CD4-positive, CD25-positive, alpha-beta regulatory T cell (primary cell): ENCODE data around the gene CNTNAP2. TPM values are rescaled to one million over a fixed set of nuclear protein-coding genes. Genes with fewer than 3 reads are reported as not detected.

Experiments used
- ATAC-seq, 2 donors: fragments of 150-1000 bp; cut with Tn5 transposase; one replicate each; pipeline ENCODE4 v1.10.0; 2021; ENCODE audit warnings: low read depth in 2 of 2, moderate number of reproducible peaks in 2 of 2, moderate library complexity in 1 of 2
- DNase-seq, 3 donors: peaks; one replicate each; pipeline versions ENCODE4 v3.0.0 to v3.0.0-alpha.2; 2012 to 2022; ENCODE audit warnings: mixed read lengths in 1 of 3
- H3K27ac ChIP-seq: one replicate; pipeline ENCODE4 v1.7.0; 2013; ENCODE audit warnings: mild to moderate bottlenecking, low read length; ENCODE audit not compliant: insufficient read depth, poor library complexity, severe bottlenecking
- H3K27me3 ChIP-seq: one replicate; pipeline ENCODE4 v1.7.0; 2013; ENCODE audit warnings: low read length; ENCODE audit not compliant: control insufficient read depth, insufficient read depth
- H3K36me3 ChIP-seq: one replicate; pipeline ENCODE4 v1.7.0; 2013; ENCODE audit warnings: mild to moderate bottlenecking, low read length, moderate library complexity; ENCODE audit not compliant: control insufficient read depth, insufficient read depth
- H3K4me1 ChIP-seq: 2 replicates; pipeline ENCODE4 v1.7.0; 2013; ENCODE audit warnings: mild to moderate bottlenecking, low read length; ENCODE audit not compliant: insufficient read depth, control insufficient read depth, poor library complexity, severe bottlenecking
- H3K4me3 ChIP-seq: one replicate; pipeline ENCODE4 v1.7.0; 2013; ENCODE audit warnings: low read depth, mild to moderate bottlenecking, low read length, moderate library complexity
- H3K9me3 ChIP-seq, 2 experiments: 1 replicate in 1 of 2; 2 replicates in 1 of 2; pipeline ENCODE4 v1.7.0; 2013; ENCODE audit warnings: low read length in 2 of 2, mild to moderate bottlenecking in 1 of 2, moderate library complexity in 1 of 2; ENCODE audit not compliant: control insufficient read depth in 2 of 2
- H3K27ac Mint-ChIP-seq, 3 donors: one replicate each; pipeline ENCODE4 v1.8.0; 2020 to 2022; ENCODE audit warnings: mild to moderate bottlenecking in 3 of 3, mixed read lengths in 3 of 3, moderate library complexity in 2 of 3
- H3K27me3 Mint-ChIP-seq: one replicate; pipeline ENCODE4 v1.8.0; 2022; ENCODE audit warnings: mild to moderate bottlenecking, mixed read lengths
- H3K36me3 Mint-ChIP-seq: one replicate; pipeline ENCODE4 v1.8.0; 2020; ENCODE audit warnings: mixed read lengths
- H3K4me1 Mint-ChIP-seq, 4 donors: one replicate each; pipeline ENCODE4 v1.8.0; 2020 to 2022; ENCODE audit warnings: mixed read lengths in 4 of 4, mild to moderate bottlenecking in 1 of 4
- H3K4me3 Mint-ChIP-seq, 4 donors: one replicate each; pipeline ENCODE4 v1.8.0; 2020 to 2022; ENCODE audit warnings: mild to moderate bottlenecking in 4 of 4, mixed read lengths in 4 of 4, moderate library complexity in 3 of 4
- H3K9me3 Mint-ChIP-seq, 7 donors: one replicate each; pipeline ENCODE4 v1.8.0; 2020 to 2022; ENCODE audit warnings: mixed read lengths in 7 of 7, mild to moderate bottlenecking in 3 of 7, moderate library complexity in 2 of 7
- polyA plus RNA-seq, 4 donors: library from polyadenylated mRNA; unstranded; fragments of 300-500 nt; fragmentation: Illumina TruSeq; gene quantifications; one replicate each; pipeline ENCODE4 v1.2.3, GENCODE V29; 2021
- total RNA-seq: library from RNA; stranded (reverse); gene quantifications from one replicate; pipeline ENCODE4 v1.2.3, GENCODE V29; 2022

The CNTNAP2 gene
- total and polyA plus RNA-seq, 5 donors from 2014 or later: 0.02 to 0.15 TPM; not detected in 3

GRCh38 chr7:146713205-146713604, 596.6 kb downstream of the CNTNAP2 start:
- no peak overlapping the region for H3K27ac ChIP-seq
- H3K9me3 ChIP-seq: peaks cover 3% of the 10 kb centered on the region in 2 experiments
- H3K4me1 ChIP-seq: no peaks in the 10 kb centered on the region
- Mint-ChIP-seq H3K4me1 (no peaks in the 10 kb centered on the region), H3K4me3 (no peak overlapping the region), H3K9me3 (peaks cover 0 to 14% (median 9%) of the 10 kb centered on the region in 7 donors), H3K27me3 (no peaks in the 10 kb centered on the region), H3K36me3 (no peaks in the 10 kb centered on the region), H3K27ac (no peak overlapping the region)
- H3K36me3 ChIP-seq: no peaks in the 10 kb centered on the region
- no peaks in the 10 kb centered on the region for H3K27me3 ChIP-seq
- ATAC-seq (no peak), DNase-seq (no peak)
- H3K4me3 ChIP-seq: no peak overlapping the region

DNA sequence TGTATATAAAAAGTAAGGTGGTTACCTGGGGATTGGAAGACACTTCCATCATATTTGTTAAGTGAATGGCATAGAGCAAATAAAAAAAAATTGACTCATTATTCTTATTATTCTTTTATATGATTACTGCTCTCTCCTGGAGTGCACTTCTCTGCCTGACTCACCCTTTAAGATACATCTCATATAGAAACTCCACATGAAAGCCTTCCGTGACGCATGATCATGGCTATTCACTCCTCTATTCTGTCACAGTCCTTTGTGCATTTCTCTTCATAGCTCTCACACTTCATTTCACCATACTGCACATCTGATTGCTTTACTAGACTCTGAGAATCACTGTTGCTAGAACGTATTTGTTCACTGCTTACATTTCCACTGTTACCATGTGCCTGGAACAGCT, 597.3 kb downstream of the CNTNAP2 start:
- Mint-ChIP-seq H3K27me3 (no peaks in the 10 kb centered on the region), H3K9me3 (peaks cover 0 to 14% (median 8%) of the 10 kb centered on the region in 7 donors), H3K4me3 (no peak overlapping the region), H3K36me3 (no peaks in the 10 kb centered on the region), H3K27ac (no peak overlapping the region), H3K4me1 (no peaks in the 10 kb centered on the region)
- no peak for ATAC-seq
- no peak for DNase-seq
- Histone ChIP-seq H3K36me3 (no peaks in the 10 kb centered on the region), H3K4me3 (no peak overlapping the region), H3K9me3 (peaks cover 3% of the 10 kb centered on the region in 2 experiments), H3K27me3 (no peaks in the 10 kb centered on the region), H3K4me1 (no peaks in the 10 kb centered on the region), H3K27ac (no peak overlapping the region)

- no peaks in the 10 kb centered on the region for H3K27me3 ChIP-seq
- no peak overlapping the region for H3K27ac Mint-ChIP-seq
- H3K4me1 Mint-ChIP-seq: no peaks in the 10 kb centered on the region
- DNase-seq: no peak
- no peaks in the 10 kb centered on the region for H3K27me3 Mint-ChIP-seq
- no peaks in the 10 kb centered on the region for H3K4me1 ChIP-seq
- no peaks in the 10 kb centered on the region for H3K36me3 ChIP-seq
- H3K4me3 ChIP-seq: no peak overlapping the region
- no peaks in the 10 kb centered on the region for H3K36me3 Mint-ChIP-seq
- H3K9me3 Mint-ChIP-seq: peaks cover 0 to 7% (median 2%) of the 10 kb centered on the region in 7 donors
- no peak overlapping the region for H3K27ac ChIP-seq
- ATAC-seq: no peak
- H3K9me3 ChIP-seq: peaks cover 0 to 1% of the 10 kb centered on the region in 2 experiments
- H3K4me3 Mint-ChIP-seq: no peak overlapping the region
These were observed 603.6 kb downstream of the CNTNAP2 start for GRCh38 chr7:146720195-146720594.

GRCh38 chr7:146722986-146723385, 606.4 kb downstream of the CNTNAP2 start:
- Mint-ChIP-seq H3K27me3 (no peaks in the 10 kb centered on the region), H3K27ac (no peak overlapping the region), H3K9me3 (peaks cover 0 to 12% (median 3%) of the 10 kb centered on the region in 7 donors), H3K4me1 (no peaks in the 10 kb centered on the region), H3K4me3 (no peak overlapping the region), H3K36me3 (no peaks in the 10 kb centered on the region)
- Histone ChIP-seq H3K4me3 (no peak overlapping the region), H3K27ac (no peak overlapping the region), H3K27me3 (no peaks in the 10 kb centered on the region), H3K4me1 (no peaks in the 10 kb centered on the region), H3K9me3 (peaks cover 0 to 8% of the 10 kb centered on the region in 2 experiments), H3K36me3 (no peaks in the 10 kb centered on the region)
- no peak for DNase-seq
- no peak for ATAC-seq

DNA sequence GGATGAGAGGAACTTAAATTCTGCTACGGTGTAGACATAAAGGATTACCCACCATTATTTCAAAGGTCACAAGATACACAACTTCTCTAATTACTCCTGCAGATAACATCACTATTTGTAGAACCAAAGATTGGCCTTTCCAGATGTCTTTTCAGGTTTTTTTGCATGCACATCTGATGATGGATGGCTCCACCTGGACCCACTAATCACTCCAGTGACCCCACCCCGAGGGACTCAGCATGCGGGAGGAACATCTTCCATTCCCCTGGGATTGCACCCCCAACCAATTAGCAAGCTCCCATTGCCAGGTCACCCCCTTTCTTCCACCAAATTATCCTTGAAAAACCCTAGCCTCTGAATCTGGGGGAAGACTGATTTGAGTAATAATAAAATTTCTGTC, 608.9 kb downstream of the CNTNAP2 start:
- no peak overlapping the region for H3K27ac ChIP-seq
- Mint-ChIP-seq H3K27me3 (no peaks in the 10 kb centered on the region), H3K4me3 (no peak overlapping the region), H3K9me3 (peaks cover 0 to 14% (median 5%) of the 10 kb centered on the region in 7 donors), H3K36me3 (no peaks in the 10 kb centered on the region), H3K4me1 (no peaks in the 10 kb centered on the region), H3K27ac (no peak overlapping the region)
- no peak overlapping the region for H3K4me3 ChIP-seq
- no peak for ATAC-seq
- no peaks in the 10 kb centered on the region for H3K36me3 ChIP-seq
- peaks cover 0 to 10% of the 10 kb centered on the region in 2 experiments for H3K9me3 ChIP-seq
- DNase-seq: no peak
- H3K4me1 ChIP-seq: no peaks in the 10 kb centered on the region
- H3K27me3 ChIP-seq: no peaks in the 10 kb centered on the region

GRCh38 chr7:146728141-146728540, 611.5 kb downstream of the CNTNAP2 start:
- no peak overlapping the region for H3K4me3 Mint-ChIP-seq
- H3K4me1 ChIP-seq: no peaks in the 10 kb centered on the region
- DNase-seq (no peak), ATAC-seq (no peak)
- H3K27ac Mint-ChIP-seq: peak overlapping the region in 1 of 3 donors; percentile 38
- H3K9me3 Mint-ChIP-seq: peaks cover 0 to 18% (median 5%) of the 10 kb centered on the region in 7 donors
- H3K4me3 ChIP-seq: no peak overlapping the region
- H3K4me1 Mint-ChIP-seq: no peaks in the 10 kb centered on the region
- no peaks in the 10 kb centered on the region for H3K27me3 ChIP-seq
- peaks cover 0 to 10% of the 10 kb centered on the region in 2 experiments for H3K9me3 ChIP-seq
- H3K36me3 ChIP-seq: no peaks in the 10 kb centered on the region
- no peak overlapping the region for H3K27ac ChIP-seq
- H3K36me3 Mint-ChIP-seq: no peaks in the 10 kb centered on the region
- no peaks in the 10 kb centered on the region for H3K27me3 Mint-ChIP-seq

GRCh38 chr7:146728611-146729010, 612.0 kb downstream of the CNTNAP2 start:
- Mint-ChIP-seq H3K27ac (no peak overlapping the region), H3K36me3 (no peaks in the 10 kb centered on the region), H3K4me1 (no peaks in the 10 kb centered on the region)

GRCh38 chr7:146731185-146731584, 614.6 kb downstream of the CNTNAP2 start:
- Histone ChIP-seq H3K4me1 (no peaks in the 10 kb centered on the region), H3K36me3 (no peaks in the 10 kb centered on the region), H3K27ac (no peak overlapping the region), H3K9me3 (peaks cover 0 to 6% of the 10 kb centered on the region in 2 experiments), H3K27me3 (no peaks in the 10 kb centered on the region), H3K4me3 (no peak overlapping the region)
- H3K27me3 Mint-ChIP-seq: no peaks in the 10 kb centered on the region
- no peak for DNase-seq
- peaks cover 0 to 13% (median 2%) of the 10 kb centered on the region in 7 donors for H3K9me3 Mint-ChIP-seq
- H3K4me1 Mint-ChIP-seq: no peaks in the 10 kb centered on the region
- H3K4me3 Mint-ChIP-seq: no peak overlapping the region
- H3K36me3 Mint-ChIP-seq: no peaks in the 10 kb centered on the region
- no peak overlapping the region for H3K27ac Mint-ChIP-seq
- no peak for ATAC-seq

More at GRCh38 chr7:146728611-146729010, 612.0 kb downstream of the CNTNAP2 start:
- H3K36me3 ChIP-seq: no peaks in the 10 kb centered on the region
- Mint-ChIP-seq H3K9me3 (peaks cover 0 to 18% (median 5%) of the 10 kb centered on the region in 7 donors), H3K27me3 (no peaks in the 10 kb centered on the region), H3K4me3 (no peak overlapping the region)
- no peaks in the 10 kb centered on the region for H3K27me3 ChIP-seq
- ATAC-seq: no peak
- no peak overlapping the region for H3K27ac ChIP-seq
- no peak for DNase-seq
- peaks cover 0 to 10% of the 10 kb centered on the region in 2 experiments for H3K9me3 ChIP-seq
- H3K4me3 ChIP-seq: no peak overlapping the region
- no peaks in the 10 kb centered on the region for H3K4me1 ChIP-seq
